HepG2 (cell line): ENCODE results near the gene FBH1. TPM values are rescaled to one million over a fixed set of nuclear protein-coding genes. Genes with fewer than 3 reads are reported as not detected.

Source experiments
- CREM ChIP-seq, 2 experiments: sonication (generic) in 1 of 2; formaldehyde crosslinking in 1 of 2; IDR thresholded peaks; 2 replicates each; pipeline versions ENCODE4 v1.4.0 to v1.6.1; 2016 to 2020; ENCODE audit warnings: antibody characterized with exemption in 1 of 2, mild to moderate bottlenecking in 1 of 2, missing genetic modification reagents in 1 of 2
- GZF1 ChIP-seq: sonication (generic); formaldehyde crosslinking; IDR thresholded peaks from 2 replicates; pipeline ENCODE4 v1.5.1; 2020; ENCODE audit warnings: mild to moderate bottlenecking, missing genetic modification reagents
- JARID2 ChIP-seq: sonication (generic); formaldehyde crosslinking; IDR thresholded peaks from 2 replicates; pipeline ENCODE4 v1.8.1; 2023; ENCODE audit warnings: missing genetic modification reagents, inconsistent platforms; ENCODE audit not compliant: insufficient replicate concordance
- NFIB ChIP-seq: sonication (generic); formaldehyde crosslinking; IDR thresholded peaks from 2 replicates; pipeline ENCODE4 v1.9.0; 2021; ENCODE audit warnings: missing genetic modification reagents, mild to moderate bottlenecking, borderline replicate concordance
- NFKB2 ChIP-seq: sonication (generic); formaldehyde crosslinking; IDR thresholded peaks from 2 replicates; pipeline ENCODE4 v1.4.0; 2020; ENCODE audit warnings: missing genetic modification reagents, borderline replicate concordance
- NR1H2 ChIP-seq: sonication (generic); formaldehyde crosslinking; IDR thresholded peaks from 2 replicates; pipeline ENCODE4 v1.8.1; 2022; ENCODE audit warnings: low read depth, missing genetic modification reagents, borderline replicate concordance
- SRSF4 ChIP-seq: fragments of 200-400 bp; formaldehyde crosslinking; IDR thresholded peaks from one replicate; pipeline ENCODE4 v1.6.1; 2018; ENCODE audit warnings: mild to moderate bottlenecking, low read depth, low read length, moderate library complexity; ENCODE audit not compliant: poor library complexity, severe bottlenecking
- ZIK1 ChIP-seq: sonication (generic); formaldehyde crosslinking; IDR thresholded peaks from 2 replicates; pipeline ENCODE4 v1.5.0; 2020; ENCODE audit warnings: mild to moderate bottlenecking, low read depth, missing genetic modification reagents, borderline replicate concordance
- ZNF432 ChIP-seq: sonication (generic); formaldehyde crosslinking; IDR thresholded peaks from 2 replicates; pipeline ENCODE4 v1.5.0; 2020; ENCODE audit warnings: missing genetic modification reagents, mild to moderate bottlenecking, borderline replicate concordance
- polyA plus RNA-seq, 8 experiments: library from polyadenylated mRNA; depleted of rRNA in 3 of 8; stranded (reverse) in 7 of 8; unstranded in 1 of 8; fragments of >200 nt; fragmentation: Illumina TruSeq in 4 of 8; extraction: Trizol in 4 of 8; gene quantifications; 2 replicates each; pipeline versions ENCODE4 v1.2.1 to v1.2.3, GENCODE V29; 2011 to 2016; ENCODE audit warnings: low read depth in 4 of 8, missing spikeins in 1 of 8, mixed read lengths in 1 of 8; ENCODE audit not compliant: insufficient read depth in 1 of 8
- total RNA-seq, 5 experiments: library from RNA; depleted of rRNA; stranded (reverse); fragments of >200 nt; fragmentation: Illumina TruSeq; extraction: Trizol; gene quantifications; 2 replicates each; pipeline ENCODE4 v1.2.3, GENCODE V29; 2016; ENCODE audit warnings: low read depth in 1 of 5
- TF ChIP-seq, protein P1 (sequence below): sonication (generic); formaldehyde crosslinking; IDR thresholded peaks from 2 replicates; pipeline ENCODE4 v1.5.0; 2020; ENCODE audit warnings: mild to moderate bottlenecking, missing genetic modification reagents
- TF ChIP-seq, protein P2 (sequence below): sonication (generic); formaldehyde crosslinking; IDR thresholded peaks from 2 replicates; pipeline ENCODE4 v1.5.0; 2020; ENCODE audit warnings: mild to moderate bottlenecking, missing genetic modification reagents, borderline replicate concordance
- TF ChIP-seq, protein P3 (sequence below): sonication (generic); formaldehyde crosslinking; conservative IDR thresholded peaks from 2 replicates; pipeline ENCODE4 v1.5.0; 2020; ENCODE audit warnings: missing genetic modification reagents
- TF ChIP-seq, protein P4 (sequence below), 2 experiments: sonication (generic) in 1 of 2; formaldehyde crosslinking in 1 of 2; IDR thresholded peaks; 2 replicates each; pipeline versions ENCODE4 v1.5.1 to v1.6.1; 2011 to 2020; ENCODE audit warnings: borderline replicate concordance in 1 of 2, low read depth in 1 of 2, low read length in 1 of 2, mild to moderate bottlenecking in 1 of 2, missing genetic modification reagents in 1 of 2, moderate library complexity in 1 of 2
- TF ChIP-seq, protein P5 (sequence below): sonication (generic); formaldehyde crosslinking; IDR thresholded peaks from 2 replicates; pipeline ENCODE4 v1.4.0; 2020; ENCODE audit warnings: missing genetic modification reagents, borderline replicate concordance

Gene FBH1
- total and polyA plus RNA-seq, 2 of the 13 experiments (the other 11 are each of a cell fraction or from before 2014, with no cell fraction given), result 48.8 to 60.3 TPM

DNA sequence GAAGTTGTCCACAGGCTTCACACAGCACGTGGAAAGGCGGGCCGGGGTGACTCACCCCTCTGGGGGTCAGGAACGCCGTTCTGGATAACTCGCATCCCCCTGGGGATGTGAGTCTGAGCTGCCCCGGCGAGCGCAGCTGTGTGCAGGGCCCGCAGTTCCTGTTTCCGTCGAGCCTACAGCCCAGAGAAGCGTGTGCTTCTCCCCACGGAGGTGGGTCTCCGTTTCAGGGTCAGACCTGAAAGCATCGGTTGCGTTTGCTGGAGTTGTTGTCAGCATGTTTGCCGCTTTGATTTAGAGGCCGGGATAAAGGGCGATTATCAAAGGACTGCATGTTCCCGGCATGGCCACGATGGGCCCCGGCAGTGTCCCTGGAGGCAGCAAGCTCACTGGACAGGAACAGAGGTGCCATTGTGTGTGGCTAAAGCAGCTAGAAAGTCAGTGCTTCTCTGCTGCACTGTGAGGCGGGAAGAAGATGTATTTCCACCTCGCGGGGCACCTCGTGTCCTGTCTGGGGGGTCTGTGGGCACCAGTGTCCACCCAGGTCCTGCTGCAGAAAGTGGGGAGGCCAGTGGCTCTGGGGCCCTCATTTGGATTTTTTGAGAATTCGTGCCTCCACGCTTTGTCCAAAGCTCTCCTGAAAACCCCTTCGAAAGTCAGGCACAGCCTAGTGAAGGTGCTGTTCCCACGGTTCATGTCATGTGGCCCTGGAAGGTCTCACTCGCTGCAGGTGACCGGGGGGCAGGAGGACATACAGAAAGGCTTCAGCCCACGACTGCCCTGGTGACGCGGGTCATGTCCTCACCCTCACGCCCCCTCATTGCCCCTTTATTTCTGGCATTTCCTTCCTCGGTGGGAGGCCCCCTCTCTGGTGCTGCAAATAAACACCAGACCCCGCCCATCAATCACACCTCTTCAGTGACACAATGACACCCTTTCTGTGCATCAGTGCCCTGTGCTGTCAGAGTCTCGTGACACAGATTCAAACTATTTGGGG, 49.4 kb upstream of the FBH1 start (continued):
- TF ChIP-seq, protein P1, sequence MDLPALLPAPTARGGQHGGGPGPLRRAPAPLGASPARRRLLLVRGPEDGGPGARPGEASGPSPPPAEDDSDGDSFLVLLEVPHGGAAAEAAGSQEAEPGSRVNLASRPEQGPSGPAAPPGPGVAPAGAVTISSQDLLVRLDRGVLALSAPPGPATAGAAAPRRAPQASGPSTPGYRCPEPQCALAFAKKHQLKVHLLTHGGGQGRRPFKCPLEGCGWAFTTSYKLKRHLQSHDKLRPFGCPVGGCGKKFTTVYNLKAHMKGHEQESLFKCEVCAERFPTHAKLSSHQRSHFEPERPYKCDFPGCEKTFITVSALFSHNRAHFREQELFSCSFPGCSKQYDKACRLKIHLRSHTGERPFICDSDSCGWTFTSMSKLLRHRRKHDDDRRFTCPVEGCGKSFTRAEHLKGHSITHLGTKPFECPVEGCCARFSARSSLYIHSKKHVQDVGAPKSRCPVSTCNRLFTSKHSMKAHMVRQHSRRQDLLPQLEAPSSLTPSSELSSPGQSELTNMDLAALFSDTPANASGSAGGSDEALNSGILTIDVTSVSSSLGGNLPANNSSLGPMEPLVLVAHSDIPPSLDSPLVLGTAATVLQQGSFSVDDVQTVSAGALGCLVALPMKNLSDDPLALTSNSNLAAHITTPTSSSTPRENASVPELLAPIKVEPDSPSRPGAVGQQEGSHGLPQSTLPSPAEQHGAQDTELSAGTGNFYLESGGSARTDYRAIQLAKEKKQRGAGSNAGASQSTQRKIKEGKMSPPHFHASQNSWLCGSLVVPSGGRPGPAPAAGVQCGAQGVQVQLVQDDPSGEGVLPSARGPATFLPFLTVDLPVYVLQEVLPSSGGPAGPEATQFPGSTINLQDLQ (CRISPR knock-in tag), result no peak
- TF ChIP-seq ZNF432, result no peak
- TF ChIP-seq NFIB, result 0 out of 2 replicates have a peak, but pooled peaks have one; percentile 22
- no peak for TF ChIP-seq GZF1
- TF ChIP-seq, protein P2, sequence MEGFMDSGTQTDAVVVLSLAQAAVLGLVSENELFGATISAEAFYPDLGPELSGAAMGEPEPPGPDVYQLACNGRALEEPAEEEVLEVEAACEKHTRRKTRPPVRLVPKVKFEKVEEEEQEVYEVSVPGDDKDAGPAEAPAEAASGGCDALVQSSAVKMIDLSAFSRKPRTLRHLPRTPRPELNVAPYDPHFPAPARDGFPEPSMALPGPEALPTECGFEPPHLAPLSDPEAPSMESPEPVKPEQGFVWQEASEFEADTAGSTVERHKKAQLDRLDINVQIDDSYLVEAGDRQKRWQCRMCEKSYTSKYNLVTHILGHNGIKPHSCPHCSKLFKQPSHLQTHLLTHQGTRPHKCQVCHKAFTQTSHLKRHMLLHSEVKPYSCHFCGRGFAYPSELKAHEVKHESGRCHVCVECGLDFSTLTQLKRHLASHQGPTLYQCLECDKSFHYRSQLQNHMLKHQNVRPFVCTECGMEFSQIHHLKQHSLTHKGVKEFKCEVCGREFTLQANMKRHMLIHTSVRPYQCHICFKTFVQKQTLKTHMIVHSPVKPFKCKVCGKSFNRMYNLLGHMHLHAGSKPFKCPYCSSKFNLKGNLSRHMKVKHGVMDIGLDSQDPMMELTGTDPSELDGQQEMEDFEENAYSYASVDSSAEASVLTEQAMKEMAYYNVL (CRISPR knock-in tag), result no peak
- TF ChIP-seq, protein P3, sequence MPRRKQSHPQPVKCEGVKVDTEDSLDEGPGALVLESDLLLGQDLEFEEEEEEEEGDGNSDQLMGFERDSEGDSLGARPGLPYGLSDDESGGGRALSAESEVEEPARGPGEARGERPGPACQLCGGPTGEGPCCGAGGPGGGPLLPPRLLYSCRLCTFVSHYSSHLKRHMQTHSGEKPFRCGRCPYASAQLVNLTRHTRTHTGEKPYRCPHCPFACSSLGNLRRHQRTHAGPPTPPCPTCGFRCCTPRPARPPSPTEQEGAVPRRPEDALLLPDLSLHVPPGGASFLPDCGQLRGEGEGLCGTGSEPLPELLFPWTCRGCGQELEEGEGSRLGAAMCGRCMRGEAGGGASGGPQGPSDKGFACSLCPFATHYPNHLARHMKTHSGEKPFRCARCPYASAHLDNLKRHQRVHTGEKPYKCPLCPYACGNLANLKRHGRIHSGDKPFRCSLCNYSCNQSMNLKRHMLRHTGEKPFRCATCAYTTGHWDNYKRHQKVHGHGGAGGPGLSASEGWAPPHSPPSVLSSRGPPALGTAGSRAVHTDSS, result 0 out of 2 replicates have a peak, but pooled peaks have one; percentile 79
- TF ChIP-seq ZIK1 (CRISPR knock-in tag), result no peak
- TF ChIP-seq, protein P4, sequence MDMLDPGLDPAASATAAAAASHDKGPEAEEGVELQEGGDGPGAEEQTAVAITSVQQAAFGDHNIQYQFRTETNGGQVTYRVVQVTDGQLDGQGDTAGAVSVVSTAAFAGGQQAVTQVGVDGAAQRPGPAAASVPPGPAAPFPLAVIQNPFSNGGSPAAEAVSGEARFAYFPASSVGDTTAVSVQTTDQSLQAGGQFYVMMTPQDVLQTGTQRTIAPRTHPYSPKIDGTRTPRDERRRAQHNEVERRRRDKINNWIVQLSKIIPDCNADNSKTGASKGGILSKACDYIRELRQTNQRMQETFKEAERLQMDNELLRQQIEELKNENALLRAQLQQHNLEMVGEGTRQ (IDR thresholded peaks at IDR 0.05; ENCODE audit: low read depth, low read length), result no peak
- TF ChIP-seq, protein P4 (CRISPR knock-in tag; IDR thresholded peaks at IDR 0.05; ENCODE audit: borderline replicate concordance), result peak; percentile 33; the same call in 1 of the 2 replicates
- no peak for TF ChIP-seq SRSF4
- peak; percentile 47; the same call in 1 of the 2 replicates for TF ChIP-seq NR1H2
- TF ChIP-seq NFKB2 (CRISPR knock-in tag), result no peak
- TF ChIP-seq JARID2, result no peak
- TF ChIP-seq, protein P5, sequence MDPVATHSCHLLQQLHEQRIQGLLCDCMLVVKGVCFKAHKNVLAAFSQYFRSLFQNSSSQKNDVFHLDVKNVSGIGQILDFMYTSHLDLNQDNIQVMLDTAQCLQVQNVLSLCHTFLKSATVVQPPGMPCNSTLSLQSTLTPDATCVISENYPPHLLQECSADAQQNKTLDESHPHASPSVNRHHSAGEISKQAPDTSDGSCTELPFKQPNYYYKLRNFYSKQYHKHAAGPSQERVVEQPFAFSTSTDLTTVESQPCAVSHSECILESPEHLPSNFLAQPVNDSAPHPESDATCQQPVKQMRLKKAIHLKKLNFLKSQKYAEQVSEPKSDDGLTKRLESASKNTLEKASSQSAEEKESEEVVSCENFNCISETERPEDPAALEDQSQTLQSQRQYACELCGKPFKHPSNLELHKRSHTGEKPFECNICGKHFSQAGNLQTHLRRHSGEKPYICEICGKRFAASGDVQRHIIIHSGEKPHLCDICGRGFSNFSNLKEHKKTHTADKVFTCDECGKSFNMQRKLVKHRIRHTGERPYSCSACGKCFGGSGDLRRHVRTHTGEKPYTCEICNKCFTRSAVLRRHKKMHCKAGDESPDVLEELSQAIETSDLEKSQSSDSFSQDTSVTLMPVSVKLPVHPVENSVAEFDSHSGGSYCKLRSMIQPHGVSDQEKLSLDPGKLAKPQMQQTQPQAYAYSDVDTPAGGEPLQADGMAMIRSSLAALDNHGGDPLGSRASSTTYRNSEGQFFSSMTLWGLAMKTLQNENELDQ (CRISPR knock-in tag), result no peak
- TF ChIP-seq CREM (IDR thresholded peaks at IDR 0.05), result no peak
- no peak for TF ChIP-seq CREM (CRISPR knock-in tag; IDR thresholded peaks at IDR 0.05)
